Measurements from ENCODE around the gene ANKRD61. TPM values are rescaled to one million over a fixed set of nuclear protein-coding genes. Genes with fewer than 3 reads are reported as not detected.
A peak's percentile ranks its signal among the peaks of the same experiment; 100 is the strongest.
"Not testable (repeated sequence)": the region's sequence is repeated elsewhere in the genome, so short reads cannot be mapped to it uniquely, and the experiment has no call there.

The ANKRD61 gene
- polyA plus RNA-seq, 2 of the 4 experiments (the other 2 are of a cell fraction) = 0.37 to 1.1 TPM

DNA sequence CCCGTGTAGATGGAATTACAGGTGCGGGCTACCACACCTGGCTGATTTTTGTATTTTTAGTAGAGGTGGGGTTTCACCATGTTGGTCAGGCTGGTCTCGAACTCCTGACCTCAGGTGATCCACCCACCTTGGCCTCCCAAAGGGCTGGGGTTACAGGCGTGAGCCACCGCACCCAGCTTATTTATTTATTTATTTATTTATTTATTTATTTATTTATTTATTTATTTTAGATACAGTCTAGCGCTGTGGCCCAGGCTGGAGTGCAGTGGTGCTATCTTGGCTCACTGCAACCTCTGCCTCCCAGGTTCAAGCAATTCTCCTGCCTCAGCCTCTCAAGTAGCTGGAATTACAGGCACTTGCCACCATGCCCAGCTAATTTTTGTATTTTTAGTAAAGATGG lies 51.9 kb downstream of the ANKRD61 start:
- CTCF ChIA-PET = interaction anchor here (1.2 kb wide), 1 partner anchor 86 kb away, joined by 5 read pairs; no protein-coding TSS in a partner anchor
- FAIRE-seq; POLR2A ChIA-PET; DNase-seq (ENCODE audit: low read depth in 1 of 2, low spot score in 1 of 2); H3K9me3 ChIP-seq; H3K4me3 ChIP-seq; H3K4me1 ChIP-seq; H3K27ac ChIP-seq; ATAC-seq; H3K4me2 ChIP-seq: not testable (repeated sequence)
- WGBS (ENCODE audit: missing lambda C conversion rate) = 94% methylated on average over 6 of the region's 6 CpGs
- peak; percentile 78 for TF ChIP-seq ZC3H11A (IDR thresholded peaks at IDR 0.05)

Small RNA genes within 50 kb of the gene (small RNA-seq; reads per million reads assigned to genes)
- 0 reads per million in 6 experiments for gene RF00019
- 0 reads per million in 6 experiments for gene RNU6-218P
- gene SNORA80D = 0 to 64.4 (median 11.6) reads per million in 6 experiments

Other genes starting within 250 kb of the ANKRD61 start
- gene RNF216, start 249.7 kb upstream of the ANKRD61 start, polyA plus RNA-seq (2011; rRNA removed) = 32.3 and 32.8 TPM in 2 replicates
- gene RNF216, start 249.7 kb upstream of the ANKRD61 start, polyA plus RNA-seq (2017; fragmentation: RNase III; extraction: RNeasy Plus Mini Kit Qiagen cat#74134 plus additional on column Dnase treatment) = 22.3 to 23.1 TPM (median 22.5 TPM) in 3 replicates
- gene OCM, start 150.6 kb upstream of the ANKRD61 start, polyA plus RNA-seq (2011; rRNA removed) = not detected in 2 replicates
- gene OCM, start 150.6 kb upstream of the ANKRD61 start, polyA plus RNA-seq (2017; fragmentation: RNase III; extraction: RNeasy Plus Mini Kit Qiagen cat#74134 plus additional on column Dnase treatment) = not detected in 3 replicates
- 82.9 and 116 TPM in 2 replicates for gene CCZ1, start 132.6 kb upstream of the ANKRD61 start, polyA plus RNA-seq (2011; rRNA removed)
- 72.2 to 90.2 TPM (median 78.0 TPM) in 3 replicates for gene CCZ1, start 132.6 kb upstream of the ANKRD61 start, polyA plus RNA-seq (2017; fragmentation: RNase III; extraction: RNeasy Plus Mini Kit Qiagen cat#74134 plus additional on column Dnase treatment)
- 0.25 TPM in 2 replicates for gene RSPH10B, start 60.7 kb upstream of the ANKRD61 start, polyA plus RNA-seq (2011; rRNA removed)
- 0.10 to 0.29 TPM (median 0.24 TPM) in 3 replicates for gene RSPH10B, start 60.7 kb upstream of the ANKRD61 start, polyA plus RNA-seq (2017; fragmentation: RNase III; extraction: RNeasy Plus Mini Kit Qiagen cat#74134 plus additional on column Dnase treatment)
- 16.3 and 19.9 TPM in 2 replicates for gene PMS2, start 22.3 kb upstream of the ANKRD61 start, polyA plus RNA-seq (2011; rRNA removed)
- 14.5 to 14.7 TPM (median 14.7 TPM) in 3 replicates for gene PMS2, start 22.3 kb upstream of the ANKRD61 start, polyA plus RNA-seq (2017; fragmentation: RNase III; extraction: RNeasy Plus Mini Kit Qiagen cat#74134 plus additional on column Dnase treatment)
- gene AIMP2, start 22.1 kb upstream of the ANKRD61 start, polyA plus RNA-seq (2011; rRNA removed) = 119 and 128 TPM in 2 replicates
- 82.0 to 90.8 TPM (median 84.4 TPM) in 3 replicates for gene AIMP2, start 22.1 kb upstream of the ANKRD61 start, polyA plus RNA-seq (2017; fragmentation: RNase III; extraction: RNeasy Plus Mini Kit Qiagen cat#74134 plus additional on column Dnase treatment)
- 132 and 167 TPM in 2 replicates for gene EIF2AK1, start 27.8 kb downstream of the ANKRD61 start, polyA plus RNA-seq (2011; rRNA removed)
- gene EIF2AK1, start 27.8 kb downstream of the ANKRD61 start, polyA plus RNA-seq (2017; fragmentation: RNase III; extraction: RNeasy Plus Mini Kit Qiagen cat#74134 plus additional on column Dnase treatment) = 80.5 to 87.7 TPM (median 80.8 TPM) in 3 replicates
- 5.3 and 8.6 TPM in 2 replicates for gene USP42, start 73.6 kb downstream of the ANKRD61 start, polyA plus RNA-seq (2011; rRNA removed)
- 5.6 to 6.3 TPM (median 6.3 TPM) in 3 replicates for gene USP42, start 73.6 kb downstream of the ANKRD61 start, polyA plus RNA-seq (2017; fragmentation: RNase III; extraction: RNeasy Plus Mini Kit Qiagen cat#74134 plus additional on column Dnase treatment)
- 15.5 and 18.6 TPM in 2 replicates for gene CYTH3, start 241.2 kb downstream of the ANKRD61 start, polyA plus RNA-seq (2011; rRNA removed)
- 22.0 to 24.2 TPM (median 22.9 TPM) in 3 replicates for gene CYTH3, start 241.2 kb downstream of the ANKRD61 start, polyA plus RNA-seq (2017; fragmentation: RNase III; extraction: RNeasy Plus Mini Kit Qiagen cat#74134 plus additional on column Dnase treatment)

All from A549 (cell line).